MM.1S (cell line): Measurements from ENCODE around the gene OR2Z1.

Experiments
- EZH2 ChIP-seq: fragments of 300-600 bp; sonication (generic); optimal IDR thresholded peaks from 2 replicates; pipeline ENCODE3; 2017; ENCODE audit warnings: low read depth, mild to moderate bottlenecking, antibody characterized with exemption, low read length, mixed read lengths
- EZH2phosphoT487 ChIP-seq: fragments of 300-600 bp; sonication (generic); IDR thresholded peaks from 2 replicates; pipeline ENCODE4 v1.6.1; 2018; ENCODE audit warnings: antibody characterized with exemption, low read length
- TF ChIP-seq, protein P1 (sequence below): fragments of 300-600 bp; sonication (generic); IDR thresholded peaks from 2 replicates; pipeline ENCODE4 v1.5.1; 2016; ENCODE audit warnings: antibody characterized with exemption, low read length, mixed read lengths

DNA sequence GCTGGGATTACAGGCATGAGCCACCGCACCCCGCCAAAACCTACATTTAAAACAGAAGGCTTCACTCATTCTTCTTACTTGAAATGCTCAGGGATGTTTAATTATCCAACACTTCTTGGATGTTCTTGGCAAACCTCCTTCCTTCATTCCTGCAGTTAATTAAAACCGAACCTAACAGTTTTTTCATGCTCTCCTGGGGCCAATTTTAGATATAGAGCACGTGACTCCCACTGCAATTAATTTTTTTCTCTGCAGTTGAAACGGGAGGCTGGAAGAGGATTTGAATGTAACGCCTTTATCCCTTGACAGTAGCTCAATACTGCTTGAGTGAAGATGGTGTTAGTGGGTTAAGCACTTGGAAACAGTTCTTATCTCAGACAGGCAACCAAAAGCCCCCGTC lies 18.2 kb upstream of the OR2Z1 start:
- TF ChIP-seq EZH2 (no peak), EZH2phosphoT487 (no peak)
- TF ChIP-seq, protein P1, sequence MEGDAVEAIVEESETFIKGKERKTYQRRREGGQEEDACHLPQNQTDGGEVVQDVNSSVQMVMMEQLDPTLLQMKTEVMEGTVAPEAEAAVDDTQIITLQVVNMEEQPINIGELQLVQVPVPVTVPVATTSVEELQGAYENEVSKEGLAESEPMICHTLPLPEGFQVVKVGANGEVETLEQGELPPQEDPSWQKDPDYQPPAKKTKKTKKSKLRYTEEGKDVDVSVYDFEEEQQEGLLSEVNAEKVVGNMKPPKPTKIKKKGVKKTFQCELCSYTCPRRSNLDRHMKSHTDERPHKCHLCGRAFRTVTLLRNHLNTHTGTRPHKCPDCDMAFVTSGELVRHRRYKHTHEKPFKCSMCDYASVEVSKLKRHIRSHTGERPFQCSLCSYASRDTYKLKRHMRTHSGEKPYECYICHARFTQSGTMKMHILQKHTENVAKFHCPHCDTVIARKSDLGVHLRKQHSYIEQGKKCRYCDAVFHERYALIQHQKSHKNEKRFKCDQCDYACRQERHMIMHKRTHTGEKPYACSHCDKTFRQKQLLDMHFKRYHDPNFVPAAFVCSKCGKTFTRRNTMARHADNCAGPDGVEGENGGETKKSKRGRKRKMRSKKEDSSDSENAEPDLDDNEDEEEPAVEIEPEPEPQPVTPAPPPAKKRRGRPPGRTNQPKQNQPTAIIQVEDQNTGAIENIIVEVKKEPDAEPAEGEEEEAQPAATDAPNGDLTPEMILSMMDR: no peak
